GM12801 (cell line): ENCODE data around the gene YAE1.

Experiments used
- CTCF ChIP-seq: IDR thresholded peaks from one replicate; pipeline ENCODE4 v1.5.1; 2011; ENCODE audit warnings: control low read depth; ENCODE audit not compliant: insufficient read length; ENCODE audit errors: extremely low read depth

Gene YAE1

GRCh38 chr7:39536951-39537350 is 29.3 kb upstream of the YAE1 start:
- TF ChIP-seq CTCF, result no peak

GRCh38 chr7:39539816-39540215 is 26.4 kb upstream of the YAE1 start:
- TF ChIP-seq CTCF, result no peak

GRCh38 chr7:39540320-39540719 is 25.9 kb upstream of the YAE1 start:
- no peak for TF ChIP-seq CTCF

GRCh38 chr7:39541511-39541910 is 24.7 kb upstream of the YAE1 start:
- no peak for TF ChIP-seq CTCF

- no peak for TF ChIP-seq CTCF
These were observed 18.9 kb upstream of the YAE1 start for GRCh38 chr7:39547336-39547735.

GRCh38 chr7:39550411-39550810 is 15.8 kb upstream of the YAE1 start:
- no peak for TF ChIP-seq CTCF

- TF ChIP-seq CTCF, result no peak
These were observed 12.8 kb upstream of the YAE1 start for GRCh38 chr7:39553436-39553835.
